ENCODE data around the gene IGSF5. TPM values are rescaled to one million over a fixed set of nuclear protein-coding genes. Genes with fewer than 3 reads are reported as not detected.

Gene IGSF5
- total RNA-seq, 1 donor from 2014 or later = 0.60 TPM

- Histone ChIP-seq H3K79me2 (ENCODE audit: low read depth) (no peaks in the 10 kb centered on the region), H3K9me3 (ENCODE audit: low read depth) (no peaks in the 10 kb centered on the region), H4K20me1 (ENCODE audit: low read depth) (no peaks in the 10 kb centered on the region), H3K4me3 (no peak overlapping the region), H3K4me2 (no peak overlapping the region), H2AFZ (replicated peaks) (no peak overlapping the region), H3K27ac (no peak overlapping the region), H3F3A (ENCODE audit: low read depth) (no peaks in the 10 kb centered on the region), H3K36me3 (no peaks in the 10 kb centered on the region), H3K27me3 (no peaks in the 10 kb centered on the region), H3K4me1 (no peaks in the 10 kb centered on the region), H3K9ac (no peak overlapping the region)
- no peak overlapping the region for H3K4me3 Mint-ChIP-seq
- no peak for DNase-seq (ENCODE audit: low spot score)
- peaks cover 4% of the 10 kb centered on the region for H3K9me3 Mint-ChIP-seq
- peaks cover 2% of the 10 kb centered on the region for H3K27me3 Mint-ChIP-seq (ENCODE audit: insufficient read depth, low read depth)
- TF ChIP-seq CTCF (IDR thresholded peaks at IDR 0.05) (no peak), EZH2 (IDR thresholded peaks at IDR 0.05) (no peak), EZH2phosphoT487 (IDR thresholded peaks at IDR 0.05) (no peak)
- H3K27ac Mint-ChIP-seq = no peak overlapping the region
- no peaks in the 10 kb centered on the region for H3K36me3 Mint-ChIP-seq
- H3K4me1 Mint-ChIP-seq = no peaks in the 10 kb centered on the region
Measured at GRCh38 chr21:39812983-39813382, 68.0 kb downstream of the IGSF5 start.

- Mint-ChIP-seq H3K4me1 (no peaks in the 10 kb centered on the region), H3K4me3 (no peak overlapping the region), H3K9me3 (no peaks in the 10 kb centered on the region), H3K27ac (no peak overlapping the region), H3K36me3 (no peaks in the 10 kb centered on the region), H3K27me3 (ENCODE audit: insufficient read depth, low read depth) (no peaks in the 10 kb centered on the region)
- Histone ChIP-seq H3K4me3 (no peak overlapping the region), H3K27me3 (no peaks in the 10 kb centered on the region), H3K36me3 (no peaks in the 10 kb centered on the region), H3K9me3 (ENCODE audit: low read depth) (no peaks in the 10 kb centered on the region), H3F3A (ENCODE audit: low read depth) (no peaks in the 10 kb centered on the region), H4K20me1 (ENCODE audit: low read depth) (no peaks in the 10 kb centered on the region), H3K27ac (no peak overlapping the region), H3K79me2 (ENCODE audit: low read depth) (no peaks in the 10 kb centered on the region), H3K9ac (no peak overlapping the region), H2AFZ (replicated peaks) (no peak overlapping the region), H3K4me2 (no peak overlapping the region), H3K4me1 (no peaks in the 10 kb centered on the region)
- TF ChIP-seq EZH2 (IDR thresholded peaks at IDR 0.05) (no peak), CTCF (IDR thresholded peaks at IDR 0.05) (no peak), EZH2phosphoT487 (IDR thresholded peaks at IDR 0.05) (no peak)
- no peak for DNase-seq (ENCODE audit: low spot score)
Measured at GRCh38 chr21:39818557-39818956, 73.6 kb downstream of the IGSF5 start.

DNA sequence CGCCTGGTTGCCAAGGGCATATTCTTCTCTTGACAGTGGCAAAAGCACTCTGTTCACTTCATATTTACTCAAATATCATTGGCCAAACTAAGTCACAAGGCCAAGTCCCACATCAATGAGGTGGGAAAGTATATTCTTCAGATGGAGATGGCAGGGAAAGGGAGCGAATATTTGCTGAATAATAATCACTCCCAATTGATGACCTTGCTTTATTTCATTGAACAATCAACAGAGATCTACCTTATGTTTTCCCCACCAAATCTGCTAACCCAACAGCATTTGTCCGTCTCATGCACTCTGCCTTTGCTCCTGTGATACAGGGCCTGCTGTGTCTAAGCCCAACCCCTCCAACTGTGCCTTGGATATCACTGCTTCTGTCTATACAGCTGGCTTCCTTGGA lies 77.1 kb downstream of the IGSF5 start:
- H3K36me3 ChIP-seq = no peaks in the 10 kb centered on the region
- peaks cover 5% of the 10 kb centered on the region for H3K9me3 Mint-ChIP-seq

More for the DNA sequence above, 77.1 kb downstream of the IGSF5 start:
- Histone ChIP-seq H3K79me2 (ENCODE audit: low read depth) (no peaks in the 10 kb centered on the region), H4K20me1 (ENCODE audit: low read depth) (no peaks in the 10 kb centered on the region), H3F3A (ENCODE audit: low read depth) (no peaks in the 10 kb centered on the region), H3K9ac (no peak overlapping the region), H3K4me3 (no peak overlapping the region), H3K9me3 (ENCODE audit: low read depth) (no peaks in the 10 kb centered on the region), H3K27ac (no peak overlapping the region), H2AFZ (replicated peaks) (no peak overlapping the region), H3K27me3 (no peaks in the 10 kb centered on the region), H3K4me1 (no peaks in the 10 kb centered on the region), H3K4me2 (no peak overlapping the region)
- no peak for DNase-seq (ENCODE audit: low spot score)
- H3K4me3 Mint-ChIP-seq = no peak overlapping the region
- no peaks in the 10 kb centered on the region for H3K27me3 Mint-ChIP-seq (ENCODE audit: insufficient read depth, low read depth)
- H3K36me3 Mint-ChIP-seq = no peaks in the 10 kb centered on the region
- H3K27ac Mint-ChIP-seq = no peak overlapping the region
- H3K4me1 Mint-ChIP-seq = no peaks in the 10 kb centered on the region
- TF ChIP-seq EZH2phosphoT487 (IDR thresholded peaks at IDR 0.05) = no peak
- no peak for TF ChIP-seq EZH2 (IDR thresholded peaks at IDR 0.05)
- TF ChIP-seq CTCF (IDR thresholded peaks at IDR 0.05) = no peak

Data from neural progenitor cell (in vitro differentiated cells).